DMS114 treated with DMSO at 0.1 percent for 48 hours (cell line): ENCODE measurements around the gene RAB41.
"Not testable (repeated sequence)": the region's sequence is repeated elsewhere in the genome, so short reads cannot be mapped to it uniquely, and the experiment has no call there.

Source experiments
- DNase-seq: peaks from one replicate; lab custom pipeline; 2025; ENCODE audit not compliant: unreplicated experiment; lab: John Stamatoyannopoulos, UW

RAB41 gene

GRCh38 chrX:70281951-70282350 lies at the start of gene RAB41:
TSS of gene RAB41 (plus strand) at chrX:70282172. CDS start at chrX:70282218, 46 bp downstream.
- DNase-seq: no peak

- no peak for DNase-seq
Observed at GRCh38 chrX:70234355-70234754, 47.6 kb upstream of the RAB41 start, which contains the start of gene AWAT1. TSS of gene AWAT1 (plus strand) at chrX:70234655. CDS start at chrX:70234696, 41 bp downstream.

- DNase-seq: no peak
Observed at GRCh38 chrX:70240751-70241150, 41.2 kb upstream of the RAB41 start.

GRCh38 chrX:70241501-70241900 lies 40.5 kb upstream of the RAB41 start:
- no peak for DNase-seq

GRCh38 chrX:70243601-70244000 lies 38.4 kb upstream of the RAB41 start:
- DNase-seq: not testable (repeated sequence)

- no peak for DNase-seq
Observed at GRCh38 chrX:70244881-70245280, 37.1 kb upstream of the RAB41 start.

- no peak for DNase-seq
Observed at GRCh38 chrX:70247252-70247651, 34.7 kb upstream of the RAB41 start.

- no peak for DNase-seq
Observed at GRCh38 chrX:70252491-70252890, 29.5 kb upstream of the RAB41 start.

GRCh38 chrX:70253377-70254062 lies 28.5 kb upstream of the RAB41 start:
- DNase-seq: no peak

GRCh38 chrX:70254063-70254400 lies 27.9 kb upstream of the RAB41 start:
- no peak for DNase-seq

GRCh38 chrX:70254909-70255308 lies 27.1 kb upstream of the RAB41 start:
- DNase-seq: no peak

GRCh38 chrX:70255452-70255851 lies 26.5 kb upstream of the RAB41 start:
- no peak for DNase-seq

- no peak for DNase-seq
Observed at GRCh38 chrX:70257423-70258288, 24.3 kb upstream of the RAB41 start.

GRCh38 chrX:70260104-70260503 lies 21.9 kb upstream of the RAB41 start, which contains the start of gene P2RY4:
TSS of gene P2RY4 (minus strand) at chrX:70260204. CDS start at chrX:70259624, 580 bp downstream.
- no peak for DNase-seq

- DNase-seq: no peak
Observed at GRCh38 chrX:70262952-70263567, 18.9 kb upstream of the RAB41 start.

- no peak for DNase-seq
Observed at GRCh38 chrX:70264784-70265183, 17.2 kb upstream of the RAB41 start.

- no peak for DNase-seq
Observed at GRCh38 chrX:70268034-70268433, 13.9 kb upstream of the RAB41 start, which contains the start of gene ARR3. TSS of gene ARR3 (plus strand) at chrX:70268334. CDS start at chrX:70269386, 1,052 bp downstream.

GRCh38 chrX:70274029-70274428 lies 7.9 kb upstream of the RAB41 start:
- not testable (repeated sequence) for DNase-seq

GRCh38 chrX:70279081-70279480 lies 2.9 kb upstream of the RAB41 start:
- no peak for DNase-seq

- no peak for DNase-seq
Observed at GRCh38 chrX:70280573-70280972, 1.4 kb upstream of the RAB41 start.

GRCh38 chrX:70289168-70289792 lies 7.3 kb downstream of the RAB41 start:
- DNase-seq: no peak
